ENCODE data around the gene RBBP6. TPM values are rescaled to one million over a fixed set of nuclear protein-coding genes. Genes with fewer than 3 reads are reported as not detected.
A peak's percentile ranks its signal among the peaks of the same experiment; 100 is the strongest.
"Not testable (repeated sequence)": the region's sequence is repeated elsewhere in the genome, so short reads cannot be mapped to it uniquely, and the experiment has no call there.

Gene RBBP6
- total RNA-seq, 2 experiments from 2014 or later, result 74.6 to 76.1 TPM

- ChIA-PET CTCF (interaction anchor here (0.7 kb wide), 1 partner anchor 27 kb away, joined by 3 read pairs; no protein-coding TSS in a partner anchor), POLR2A (no interaction called here)
- peaks cover 55% of the 10 kb centered on the region for H3K36me3 Mint-ChIP-seq
Measured at GRCh38 chr16:24543949-24544348, 4.6 kb downstream of the RBBP6 start.

GRCh38 chr16:24544640-24545039 lies 5.3 kb downstream of the RBBP6 start:
- no peak for DNase-seq
- Mint-ChIP-seq H3K4me3 (peak overlapping the region; percentile 1), H3K9me3 (no peaks in the 10 kb centered on the region), H3K4me1 (ENCODE audit: low read depth) (peaks cover 54% of the 10 kb centered on the region), H3K36me3 (peaks cover 55% of the 10 kb centered on the region), H3K27ac (peak overlapping the region; percentile 46), H3K27me3 (no peaks in the 10 kb centered on the region)
- POLR2A ChIA-PET, result no interaction called here
- CTCF ChIA-PET, result interaction anchor here (0.7 kb wide), 1 partner anchor 28 kb away, joined by 3 read pairs; no protein-coding TSS in a partner anchor
- intact Hi-C loops (cut with micrococcal nuclease), result loop anchor here (5.0 to 10.0 kb wide), 3 partner anchors 470 to 702 kb away; partner anchors contain the start of genes ARHGAP17 and LCMT1

More at GRCh38 chr16:24543949-24544348, 4.6 kb downstream of the RBBP6 start:
- H3K9me3 Mint-ChIP-seq, result no peaks in the 10 kb centered on the region
- H3K27me3 Mint-ChIP-seq, result no peaks in the 10 kb centered on the region
- peaks cover 47% of the 10 kb centered on the region for H3K4me1 Mint-ChIP-seq (ENCODE audit: low read depth)
- peak overlapping the region; percentile 58 for H3K27ac Mint-ChIP-seq
- intact Hi-C loops (cut with micrococcal nuclease), result loop anchor here (5.0 to 10.0 kb wide), 3 partner anchors 471 to 702 kb away; partner anchors contain the start of genes ARHGAP17 and LCMT1
- no peak for DNase-seq
- peak overlapping the region; percentile 58 for H3K4me3 Mint-ChIP-seq

DNA sequence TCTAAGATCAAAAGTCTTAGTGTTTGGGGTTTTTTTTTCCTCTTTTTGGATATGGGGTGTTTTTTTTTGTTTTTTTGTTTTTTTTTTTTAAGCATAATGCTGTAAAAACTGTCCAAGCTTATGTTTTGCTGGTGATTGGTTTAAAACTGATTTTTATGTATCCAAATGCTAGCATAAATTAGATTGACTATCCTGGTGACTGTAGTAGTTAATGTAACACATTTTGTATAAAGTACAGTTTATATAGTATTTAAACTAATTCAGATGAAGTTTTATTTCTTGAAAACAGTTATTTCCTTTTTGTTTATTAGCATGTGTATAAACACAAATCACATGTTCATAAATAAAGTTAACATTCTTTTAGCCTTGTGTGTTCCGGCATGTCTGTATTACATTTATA lies 10.9 kb downstream of the RBBP6 start:
- Mint-ChIP-seq H3K36me3 (peaks cover 37% of the 10 kb centered on the region), H3K4me1 (ENCODE audit: low read depth) (peaks cover 46% of the 10 kb centered on the region), H3K9me3 (no peaks in the 10 kb centered on the region), H3K27ac (no peak overlapping the region), H3K4me3 (no peak overlapping the region), H3K27me3 (no peaks in the 10 kb centered on the region)
- no peak for DNase-seq
- intact Hi-C loops (cut with micrococcal nuclease), result no loop called here
- CTCF ChIA-PET, result interaction anchor here (1.5 kb wide), 1 partner anchor 11 kb away, joined by 3 read pairs; the partner anchor contains the start of gene RBBP6
- POLR2A ChIA-PET, result no interaction called here

- ChIA-PET CTCF (interaction anchor here (0.7 to 1.6 kb wide), 2 partner anchors 16 to 49 kb away, joined by 3 to 5 read pairs; no protein-coding TSS in a partner anchor), POLR2A (interaction anchor here (0.6 to 1.3 kb wide), 2 partner anchors 11 to 81 kb away, joined by 3 to 5 read pairs; no protein-coding TSS in a partner anchor)
- Mint-ChIP-seq H3K4me3 (no peak overlapping the region), H3K36me3 (peaks cover 38% of the 10 kb centered on the region), H3K27me3 (no peaks in the 10 kb centered on the region), H3K27ac (no peak overlapping the region), H3K4me1 (ENCODE audit: low read depth) (peaks cover 37% of the 10 kb centered on the region), H3K9me3 (no peaks in the 10 kb centered on the region)
- intact Hi-C loops (cut with micrococcal nuclease), result no loop called here
- no peak for DNase-seq
Measured at GRCh38 chr16:24552705-24553246, 13.4 kb downstream of the RBBP6 start.

DNA sequence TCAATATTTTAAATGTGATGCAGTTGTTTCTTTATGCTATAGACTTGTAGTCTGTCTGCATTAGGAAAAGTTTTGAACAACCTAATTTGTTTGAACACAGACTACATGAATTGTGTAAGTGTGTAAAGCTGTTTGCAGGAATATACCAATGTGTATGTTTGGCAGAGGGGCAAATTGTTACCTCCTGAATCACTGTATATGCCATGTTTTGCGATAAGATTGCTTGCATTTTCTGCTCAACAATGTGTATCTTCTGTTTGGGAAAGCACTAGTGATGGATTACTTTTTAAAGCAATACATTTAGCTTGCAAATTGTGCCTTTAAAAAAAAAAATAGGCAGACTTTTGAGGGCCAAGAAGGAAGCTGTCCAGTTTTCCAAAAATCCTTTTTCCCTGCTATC lies 14.6 kb downstream of the RBBP6 start:
- ChIA-PET POLR2A (interaction anchor here (1.3 kb wide), 1 partner anchor 9 kb away, joined by 5 read pairs; no protein-coding TSS in a partner anchor), CTCF (interaction anchor here (0.8 to 1.6 kb wide), 2 partner anchors 11 to 50 kb away, joined by 3 to 5 read pairs; no protein-coding TSS in a partner anchor)
- Mint-ChIP-seq H3K27ac (no peak overlapping the region), H3K36me3 (peaks cover 40% of the 10 kb centered on the region), H3K27me3 (no peaks in the 10 kb centered on the region), H3K9me3 (no peaks in the 10 kb centered on the region), H3K4me1 (ENCODE audit: low read depth) (peaks cover 30% of the 10 kb centered on the region), H3K4me3 (no peak overlapping the region)
- no peak for DNase-seq
- intact Hi-C loops (cut with micrococcal nuclease), result no loop called here

DNA sequence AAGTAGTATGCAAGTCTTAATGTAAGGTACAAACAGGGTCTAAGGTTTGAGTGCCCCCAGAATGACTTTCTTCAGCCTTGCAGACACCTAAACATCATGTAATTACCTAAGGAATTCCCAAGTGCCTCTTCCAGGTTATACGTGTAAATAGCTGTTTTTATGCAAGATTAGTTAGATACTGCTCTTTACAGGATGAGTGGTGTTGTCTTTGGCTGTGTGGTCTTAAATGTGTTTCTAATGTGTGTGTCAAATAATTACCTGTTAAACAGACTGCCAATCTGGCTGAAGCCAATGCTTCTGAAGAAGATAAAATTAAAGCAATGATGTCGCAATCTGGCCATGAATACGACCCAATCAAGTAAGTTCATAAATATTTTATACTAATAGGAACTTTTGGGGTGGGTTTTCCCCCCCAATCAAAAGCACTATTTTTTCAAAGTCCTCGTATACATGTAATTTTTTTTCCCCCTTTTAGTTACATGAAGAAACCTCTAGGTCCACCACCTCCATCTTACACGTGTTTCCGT lies 16.0 kb downstream of the RBBP6 start:
- no peak for DNase-seq
- peaks cover 38% of the 10 kb centered on the region for H3K36me3 Mint-ChIP-seq
- intact Hi-C loops (cut with micrococcal nuclease), result no loop called here
- H3K4me3 Mint-ChIP-seq, result no peak overlapping the region
- POLR2A ChIA-PET, result interaction anchor here (1.1 kb wide), 1 partner anchor 114 kb away, joined by 3 read pairs; no protein-coding TSS in a partner anchor
- CTCF ChIA-PET, result interaction anchor here (1.1 kb wide), 1 partner anchor 41 kb away, joined by 3 read pairs; no protein-coding TSS in a partner anchor
- H3K27me3 Mint-ChIP-seq, result no peaks in the 10 kb centered on the region
- H3K27ac Mint-ChIP-seq, result no peak overlapping the region
- peaks cover 15% of the 10 kb centered on the region for H3K4me1 Mint-ChIP-seq (ENCODE audit: low read depth)
- H3K9me3 Mint-ChIP-seq, result no peaks in the 10 kb centered on the region

DNA sequence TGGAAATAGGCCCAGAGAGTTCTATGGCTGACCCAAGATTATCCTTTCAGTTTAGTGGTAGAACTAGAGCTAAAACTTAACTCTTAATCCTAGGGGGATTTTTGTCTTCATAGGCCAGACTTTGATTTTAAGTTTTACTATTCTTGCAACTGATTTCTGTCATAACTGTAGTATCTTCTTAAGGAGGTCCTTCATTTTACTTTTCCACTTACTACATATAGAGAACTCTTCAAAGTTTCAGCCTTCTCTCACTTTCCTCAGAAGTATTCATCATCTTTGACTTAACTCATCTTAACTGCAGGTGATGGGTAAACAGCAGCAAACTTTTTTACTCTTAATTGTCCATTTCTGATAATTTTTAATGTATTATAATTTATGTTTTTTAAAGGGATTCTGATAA lies 23.4 kb downstream of the RBBP6 start:
- CTCF ChIA-PET, result interaction anchor here (0.9 kb wide), 1 partner anchor 18 kb away, joined by 3 read pairs; no protein-coding TSS in a partner anchor
- Mint-ChIP-seq H3K4me3 (no peak overlapping the region), H3K27me3 (no peaks in the 10 kb centered on the region), H3K4me1 (ENCODE audit: low read depth) (peaks cover 8% of the 10 kb centered on the region), H3K36me3 (peaks cover 64% of the 10 kb centered on the region), H3K9me3 (no peaks in the 10 kb centered on the region), H3K27ac (peak overlapping the region; percentile 26)
- POLR2A ChIA-PET, result interaction anchor here (0.6 to 1.4 kb wide), 2 partner anchors 9 to 15 kb away, joined by 3 to 5 read pairs; no protein-coding TSS in a partner anchor
- intact Hi-C loops (cut with micrococcal nuclease), result loop anchor here (2.0 kb wide), 1 partner anchor 22 kb away; no protein-coding TSS in a partner anchor
- no peak for DNase-seq

DNA sequence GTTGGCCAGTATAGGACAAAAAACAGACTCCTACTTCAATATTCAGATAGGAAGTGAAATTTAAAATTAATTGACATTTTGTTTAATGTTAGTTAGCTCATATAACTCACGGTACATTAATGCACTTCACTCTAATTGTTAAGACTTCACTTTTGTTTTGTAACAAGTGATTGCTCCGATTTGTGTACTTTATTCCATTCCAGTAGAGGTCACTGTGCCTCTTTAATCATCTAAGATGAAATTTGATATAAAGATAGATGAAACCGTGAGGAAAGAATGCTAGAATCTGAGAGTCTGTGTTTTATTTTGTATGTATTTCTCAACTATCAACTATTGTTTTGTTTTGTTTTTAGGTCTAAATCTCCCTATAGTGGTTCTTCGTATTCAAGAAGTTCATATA lies 29.0 kb downstream of the RBBP6 start:
- Mint-ChIP-seq H3K27ac (no peak overlapping the region), H3K27me3 (no peaks in the 10 kb centered on the region), H3K36me3 (peaks cover 78% of the 10 kb centered on the region), H3K4me1 (ENCODE audit: low read depth) (no peaks in the 10 kb centered on the region), H3K4me3 (no peak overlapping the region), H3K9me3 (peaks cover 42% of the 10 kb centered on the region)
- CTCF ChIA-PET, result no interaction called here
- POLR2A ChIA-PET, result no interaction called here
- DNase-seq, result no peak
- intact Hi-C loops (cut with micrococcal nuclease), result no loop called here

- Mint-ChIP-seq H3K36me3 (peaks cover 60% of the 10 kb centered on the region), H3K27me3 (no peaks in the 10 kb centered on the region), H3K4me1 (ENCODE audit: low read depth) (no peaks in the 10 kb centered on the region), H3K9me3 (peaks cover 48% of the 10 kb centered on the region), H3K27ac (no peak overlapping the region), H3K4me3 (no peak overlapping the region)
- DNase-seq, result no peak
- ChIA-PET POLR2A (no interaction called here), CTCF (no interaction called here)
- intact Hi-C loops (cut with micrococcal nuclease), result no loop called here
Measured at GRCh38 chr16:24571096-24571495, 31.7 kb downstream of the RBBP6 start.

DNA sequence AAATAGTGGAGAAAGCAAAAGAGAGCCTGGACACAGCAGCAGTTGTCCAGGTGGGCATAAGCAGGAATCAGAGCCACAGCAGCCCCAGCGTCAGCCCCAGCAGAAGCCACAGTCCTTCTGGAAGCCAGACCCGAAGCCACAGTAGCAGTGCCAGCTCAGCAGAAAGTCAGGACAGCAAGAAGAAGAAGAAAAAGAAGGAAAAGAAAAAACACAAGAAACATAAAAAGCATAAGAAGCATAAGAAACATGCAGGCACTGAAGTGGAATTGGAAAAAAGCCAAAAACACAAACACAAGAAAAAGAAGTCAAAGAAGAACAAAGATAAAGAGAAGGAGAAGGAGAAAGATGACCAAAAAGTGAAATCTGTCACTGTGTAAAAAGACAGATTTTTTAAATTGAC lies 32.7 kb downstream of the RBBP6 start:
- no peak overlapping the region for H3K4me3 Mint-ChIP-seq
- CTCF ChIA-PET, result no interaction called here
- H3K9me3 Mint-ChIP-seq, result peaks cover 48% of the 10 kb centered on the region
- POLR2A ChIA-PET, result no interaction called here
- intact Hi-C loops (cut with micrococcal nuclease), result no loop called here
- H3K4me1 Mint-ChIP-seq (ENCODE audit: low read depth), result no peaks in the 10 kb centered on the region
- H3K27ac Mint-ChIP-seq, result no peak overlapping the region
- no peaks in the 10 kb centered on the region for H3K27me3 Mint-ChIP-seq
- peaks cover 52% of the 10 kb centered on the region for H3K36me3 Mint-ChIP-seq
- no peak for DNase-seq

GRCh38 chr16:24573141-24573540 lies 33.8 kb downstream of the RBBP6 start:
- intact Hi-C loops (cut with micrococcal nuclease), result no loop called here
- DNase-seq, result no peak
- H3K27ac Mint-ChIP-seq, result no peak overlapping the region
- H3K4me3 Mint-ChIP-seq, result no peak overlapping the region
- peaks cover 43% of the 10 kb centered on the region for H3K36me3 Mint-ChIP-seq
- peaks cover 48% of the 10 kb centered on the region for H3K9me3 Mint-ChIP-seq
- POLR2A ChIA-PET, result no interaction called here
- CTCF ChIA-PET, result no interaction called here
- no peaks in the 10 kb centered on the region for H3K27me3 Mint-ChIP-seq
- H3K4me1 Mint-ChIP-seq (ENCODE audit: low read depth), result no peaks in the 10 kb centered on the region

- DNase-seq; H3K4me3 Mint-ChIP-seq; intact Hi-C loops (cut with micrococcal nuclease); H3K4me1 Mint-ChIP-seq (ENCODE audit: low read depth); H3K27ac Mint-ChIP-seq; H3K27me3 Mint-ChIP-seq; POLR2A ChIA-PET; CTCF ChIA-PET: not testable (repeated sequence)
- H3K9me3 Mint-ChIP-seq, result peaks cover 39% of the 10 kb centered on the region
- H3K36me3 Mint-ChIP-seq, result peaks cover 26% of the 10 kb centered on the region
Measured at GRCh38 chr16:24574515-24575485, 35.4 kb downstream of the RBBP6 start.
